Measurements from ENCODE around the gene CARS2. TPM values are rescaled to one million over a fixed set of nuclear protein-coding genes. Genes with fewer than 3 reads are reported as not detected.

CARS2 gene
- total RNA-seq, 1 donor, result 161 TPM

DNA sequence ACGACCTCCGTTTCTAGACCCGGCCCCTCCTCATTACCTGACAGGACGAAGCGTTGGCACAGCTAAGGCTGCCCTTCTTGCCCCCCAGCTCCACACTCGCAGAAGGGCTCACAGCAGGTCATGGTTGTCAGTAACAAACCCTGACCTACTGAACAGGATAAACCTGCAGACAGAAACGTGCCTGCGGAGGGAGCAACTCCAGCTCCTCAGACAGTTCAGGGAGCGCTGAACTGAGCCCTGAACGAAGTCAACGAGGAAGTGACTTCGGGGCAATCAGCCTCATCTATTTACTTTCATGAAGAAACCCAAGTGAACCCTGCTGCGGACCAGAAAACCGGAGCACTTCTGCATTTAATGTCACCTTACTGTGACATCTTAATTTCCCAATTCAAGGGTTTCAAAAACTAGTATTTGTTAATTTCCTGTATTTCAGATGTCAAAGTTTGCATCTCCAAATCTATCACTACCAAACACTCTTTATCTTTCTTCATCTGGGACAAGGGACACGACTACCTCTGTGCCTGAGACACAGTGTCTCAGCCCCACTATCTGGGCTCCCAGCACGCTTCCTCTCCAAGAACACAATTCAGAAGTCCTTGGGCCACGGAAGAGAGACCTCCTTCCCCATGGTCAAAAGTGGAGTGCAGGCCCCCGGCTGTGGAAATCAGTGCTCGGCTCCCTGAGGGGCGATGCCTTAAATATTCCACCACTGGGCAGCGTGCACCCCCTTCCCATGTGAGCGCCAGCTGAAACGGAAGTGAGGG, 40.2 kb downstream of the CARS2 start:
- DNase-seq (ENCODE audit: insufficient read length, low spot score, missing footprints), result no peak
- no peak overlapping the region for H2AFZ ChIP-seq (ENCODE audit: low read length)
- no peaks in the 10 kb centered on the region for H3K27me3 ChIP-seq (ENCODE audit: insufficient read depth, low read length)
- H3K27ac ChIP-seq (ENCODE audit: low read depth, low read length), result no peak overlapping the region
- peaks cover 72% of the 10 kb centered on the region for H3K36me3 ChIP-seq (ENCODE audit: insufficient read depth, low read length)
- TF ChIP-seq, protein P1, sequence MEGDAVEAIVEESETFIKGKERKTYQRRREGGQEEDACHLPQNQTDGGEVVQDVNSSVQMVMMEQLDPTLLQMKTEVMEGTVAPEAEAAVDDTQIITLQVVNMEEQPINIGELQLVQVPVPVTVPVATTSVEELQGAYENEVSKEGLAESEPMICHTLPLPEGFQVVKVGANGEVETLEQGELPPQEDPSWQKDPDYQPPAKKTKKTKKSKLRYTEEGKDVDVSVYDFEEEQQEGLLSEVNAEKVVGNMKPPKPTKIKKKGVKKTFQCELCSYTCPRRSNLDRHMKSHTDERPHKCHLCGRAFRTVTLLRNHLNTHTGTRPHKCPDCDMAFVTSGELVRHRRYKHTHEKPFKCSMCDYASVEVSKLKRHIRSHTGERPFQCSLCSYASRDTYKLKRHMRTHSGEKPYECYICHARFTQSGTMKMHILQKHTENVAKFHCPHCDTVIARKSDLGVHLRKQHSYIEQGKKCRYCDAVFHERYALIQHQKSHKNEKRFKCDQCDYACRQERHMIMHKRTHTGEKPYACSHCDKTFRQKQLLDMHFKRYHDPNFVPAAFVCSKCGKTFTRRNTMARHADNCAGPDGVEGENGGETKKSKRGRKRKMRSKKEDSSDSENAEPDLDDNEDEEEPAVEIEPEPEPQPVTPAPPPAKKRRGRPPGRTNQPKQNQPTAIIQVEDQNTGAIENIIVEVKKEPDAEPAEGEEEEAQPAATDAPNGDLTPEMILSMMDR (IDR thresholded peaks at IDR 0.05; ENCODE audit: extremely low read depth, low read depth, low read length), result no peak
- H3K4me1 ChIP-seq (ENCODE audit: insufficient read depth, low read length), result no peaks in the 10 kb centered on the region
- H3K4me2 ChIP-seq (ENCODE audit: insufficient read depth, low read length), result no peak overlapping the region
- no peak overlapping the region for H3K4me3 ChIP-seq (ENCODE audit: insufficient read depth, low read length)
- peaks cover 12% of the 10 kb centered on the region for H3K79me2 ChIP-seq (ENCODE audit: insufficient read depth, low read length)
- H4K20me1 ChIP-seq (ENCODE audit: insufficient read depth, low read length), result no peaks in the 10 kb centered on the region
- H3K9me3 ChIP-seq (ENCODE audit: low read depth, low read length), result no peaks in the 10 kb centered on the region

DNA sequence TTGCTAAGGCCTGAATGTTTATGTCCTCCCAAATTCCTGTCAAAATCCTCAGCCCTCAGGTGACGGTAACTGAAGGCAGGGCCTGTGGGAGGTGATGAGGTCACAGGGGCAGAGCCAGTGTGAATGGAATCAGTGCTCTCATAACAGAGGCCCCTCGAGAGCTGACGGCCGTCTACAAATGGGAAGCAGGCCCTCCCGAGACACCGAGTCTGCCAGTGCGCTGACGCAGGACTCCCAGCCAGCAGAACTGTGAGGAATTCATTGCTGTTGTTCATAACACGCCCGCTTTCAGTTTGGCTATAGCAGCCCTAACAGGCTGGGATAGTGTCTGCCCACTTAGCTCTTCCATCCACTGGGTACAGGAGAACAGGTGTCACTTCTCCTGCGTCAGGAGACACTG, 41.2 kb downstream of the CARS2 start:
- Histone ChIP-seq H3K9me3 (ENCODE audit: low read depth, low read length) (peaks cover 2% of the 10 kb centered on the region), H3K4me1 (ENCODE audit: insufficient read depth, low read length) (no peaks in the 10 kb centered on the region), H3K79me2 (ENCODE audit: insufficient read depth, low read length) (peaks cover 14% of the 10 kb centered on the region), H3K36me3 (ENCODE audit: insufficient read depth, low read length) (peaks cover 77% of the 10 kb centered on the region), H2AFZ (ENCODE audit: low read length) (no peak overlapping the region), H3K27ac (ENCODE audit: low read depth, low read length) (no peak overlapping the region), H3K4me3 (ENCODE audit: insufficient read depth, low read length) (no peak overlapping the region), H3K4me2 (ENCODE audit: insufficient read depth, low read length) (no peak overlapping the region), H4K20me1 (ENCODE audit: insufficient read depth, low read length) (no peaks in the 10 kb centered on the region), H3K27me3 (ENCODE audit: insufficient read depth, low read length) (no peaks in the 10 kb centered on the region)
- no peak for DNase-seq (ENCODE audit: insufficient read length, low spot score, missing footprints)
- TF ChIP-seq, protein P1 (IDR thresholded peaks at IDR 0.05; ENCODE audit: extremely low read depth, low read depth, low read length), result no peak

DNA sequence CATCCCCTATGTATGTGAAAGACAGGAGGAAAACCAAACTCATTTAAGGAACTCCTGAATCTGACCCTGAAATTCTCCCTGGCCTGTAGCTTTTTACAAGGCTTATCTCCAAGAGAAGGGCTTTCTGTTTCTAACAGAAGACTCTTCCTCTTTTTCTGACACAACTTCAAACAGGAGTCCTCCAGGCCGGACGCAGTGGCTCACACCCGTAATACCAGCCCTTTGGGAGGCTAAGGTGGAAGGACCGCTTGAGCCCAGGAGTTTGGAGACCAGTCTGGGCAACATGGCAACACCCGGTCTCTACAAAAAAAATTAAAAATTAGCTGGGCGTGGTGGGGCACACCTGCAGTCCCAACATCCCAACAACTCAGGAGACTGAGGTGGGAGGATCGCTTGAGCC, 41.9 kb downstream of the CARS2 start:
- DNase-seq (ENCODE audit: insufficient read length, low spot score, missing footprints), result no peak
- Histone ChIP-seq H3K79me2 (ENCODE audit: insufficient read depth, low read length) (peaks cover 15% of the 10 kb centered on the region), H2AFZ (ENCODE audit: low read length) (no peak overlapping the region), H3K4me2 (ENCODE audit: insufficient read depth, low read length) (no peak overlapping the region), H3K27me3 (ENCODE audit: insufficient read depth, low read length) (no peaks in the 10 kb centered on the region), H3K27ac (ENCODE audit: low read depth, low read length) (no peak overlapping the region), H3K9me3 (ENCODE audit: low read depth, low read length) (peaks cover 2% of the 10 kb centered on the region), H3K4me3 (ENCODE audit: insufficient read depth, low read length) (no peak overlapping the region), H4K20me1 (ENCODE audit: insufficient read depth, low read length) (no peaks in the 10 kb centered on the region), H3K4me1 (ENCODE audit: insufficient read depth, low read length) (no peaks in the 10 kb centered on the region), H3K36me3 (ENCODE audit: insufficient read depth, low read length) (peaks cover 74% of the 10 kb centered on the region)
- TF ChIP-seq, protein P1 (IDR thresholded peaks at IDR 0.05; ENCODE audit: extremely low read depth, low read depth, low read length), result no peak

DNA sequence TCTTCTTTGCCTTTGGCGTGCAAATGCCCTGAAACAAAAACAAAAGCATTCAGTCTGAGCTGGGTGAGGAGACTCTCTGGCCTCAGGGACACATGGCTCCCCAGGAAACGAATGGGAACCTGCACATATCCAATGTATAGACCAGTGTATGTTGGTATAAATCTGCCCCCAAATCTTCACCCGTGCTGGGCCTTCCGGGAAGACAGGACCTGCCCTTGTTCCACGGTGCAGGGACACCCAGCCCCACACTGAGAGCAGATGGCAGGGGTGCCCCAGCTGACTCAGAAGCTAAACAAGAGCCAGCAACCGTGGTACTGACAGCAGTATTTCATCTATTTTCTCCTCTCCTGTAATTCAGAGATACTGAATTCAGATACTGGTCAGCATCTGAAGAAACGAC, 42.4 kb downstream of the CARS2 start:
- no peaks in the 10 kb centered on the region for H3K27me3 ChIP-seq (ENCODE audit: insufficient read depth, low read length)
- DNase-seq (ENCODE audit: insufficient read length, low spot score, missing footprints), result no peak
- H2AFZ ChIP-seq (ENCODE audit: low read length), result no peak overlapping the region
- H4K20me1 ChIP-seq (ENCODE audit: insufficient read depth, low read length), result no peaks in the 10 kb centered on the region
- TF ChIP-seq, protein P1 (IDR thresholded peaks at IDR 0.05; ENCODE audit: extremely low read depth, low read depth, low read length), result no peak
- H3K9me3 ChIP-seq (ENCODE audit: low read depth, low read length), result peaks cover 2% of the 10 kb centered on the region
- peaks cover 11% of the 10 kb centered on the region for H3K79me2 ChIP-seq (ENCODE audit: insufficient read depth, low read length)
- H3K4me3 ChIP-seq (ENCODE audit: insufficient read depth, low read length), result no peak overlapping the region
- no peak overlapping the region for H3K4me2 ChIP-seq (ENCODE audit: insufficient read depth, low read length)
- H3K27ac ChIP-seq (ENCODE audit: low read depth, low read length), result no peak overlapping the region
- H3K36me3 ChIP-seq (ENCODE audit: insufficient read depth, low read length), result peaks cover 72% of the 10 kb centered on the region
- H3K4me1 ChIP-seq (ENCODE audit: insufficient read depth, low read length), result no peaks in the 10 kb centered on the region

Data from osteoblast (primary cell).